H1 (cell line): ENCODE results near the gene MDFIC2.

Experiments used
- ATF3 ChIP-seq: IDR thresholded peaks from 2 replicates; pipeline ENCODE4 v1.6.1; 2011; ENCODE audit warnings: low read depth, mild to moderate bottlenecking, low read length; ENCODE audit not compliant: insufficient read depth
- BRCA1 ChIP-seq: IDR thresholded peaks from 2 replicates; pipeline ENCODE4 v1.6.1; 2012; ENCODE audit warnings: low read depth, low read length, improper control_type of control experiment
- EGR1 ChIP-seq: IDR thresholded peaks from 2 replicates; pipeline ENCODE4 v1.6.1; 2011; ENCODE audit warnings: low read depth, low read length, borderline replicate concordance
- EZH2 ChIP-seq: fragments of 200-600 bp; sonication (generic); IDR thresholded peaks from 2 replicates; pipeline ENCODE4 v1.7.1; 2012; ENCODE audit warnings: low read depth, mild to moderate bottlenecking, moderate library complexity, low read length, inconsistent platforms; ENCODE audit not compliant: severe bottlenecking
- GABPA ChIP-seq: IDR thresholded peaks from 2 replicates; pipeline ENCODE4 v1.6.1; 2011; ENCODE audit warnings: mild to moderate bottlenecking, low read length, moderate library complexity, borderline replicate concordance; ENCODE audit not compliant: insufficient read depth
- HDAC6 ChIP-seq: IDR thresholded peaks from one replicate; pipeline ENCODE4 v1.7.1; 2012; ENCODE audit warnings: low read depth, mild to moderate bottlenecking, inconsistent platforms, low read length, moderate library complexity
- JUN ChIP-seq: IDR thresholded peaks from 2 replicates; pipeline ENCODE4 v1.6.1; 2011; ENCODE audit warnings: low read depth, mild to moderate bottlenecking, improper control_type of control experiment, low read length
- MAX ChIP-seq: IDR thresholded peaks from 2 replicates; pipeline ENCODE4 v1.6.1; 2012; ENCODE audit warnings: inconsistent platforms
- POLR2A ChIP-seq, 2 experiments: IDR thresholded peaks; 1 replicate in 1 of 2; 2 replicates in 1 of 2; pipeline ENCODE4 v1.6.1; 2011; ENCODE audit warnings: low read depth in 2 of 2, low read length in 2 of 2, mild to moderate bottlenecking in 2 of 2; ENCODE audit errors: control extremely low read depth in 1 of 2
- POLR2AphosphoS5 ChIP-seq: IDR thresholded peaks from 2 replicates; pipeline ENCODE4 v1.6.1; 2011; ENCODE audit warnings: low read depth, low read length
- SIRT6 ChIP-seq: IDR thresholded peaks from one replicate; pipeline ENCODE4 v1.7.1; 2012; ENCODE audit warnings: low read length, inconsistent platforms
- SP1 ChIP-seq: IDR thresholded peaks from 2 replicates; pipeline ENCODE4 v1.6.1; 2011; ENCODE audit warnings: low read depth, low read length
- TF ChIP-seq, protein P1 (sequence below), 3 experiments: IDR thresholded peaks; 1 replicate in 2 of 3; 2 replicates in 1 of 3; pipeline versions ENCODE4 v1.5.1 to v1.6.1; 2011; ENCODE audit warnings: low read length in 3 of 3, mild to moderate bottlenecking in 3 of 3, inconsistent platforms in 2 of 3, low read depth in 1 of 3, moderate library complexity in 1 of 3; ENCODE audit not compliant: insufficient read depth in 1 of 3; ENCODE audit errors: control extremely low read depth in 1 of 3
- TF ChIP-seq, protein P2 (sequence below): IDR thresholded peaks from 2 replicates; pipeline ENCODE4 v1.6.1; 2012; ENCODE audit warnings: low read length, inconsistent platforms

DNA sequence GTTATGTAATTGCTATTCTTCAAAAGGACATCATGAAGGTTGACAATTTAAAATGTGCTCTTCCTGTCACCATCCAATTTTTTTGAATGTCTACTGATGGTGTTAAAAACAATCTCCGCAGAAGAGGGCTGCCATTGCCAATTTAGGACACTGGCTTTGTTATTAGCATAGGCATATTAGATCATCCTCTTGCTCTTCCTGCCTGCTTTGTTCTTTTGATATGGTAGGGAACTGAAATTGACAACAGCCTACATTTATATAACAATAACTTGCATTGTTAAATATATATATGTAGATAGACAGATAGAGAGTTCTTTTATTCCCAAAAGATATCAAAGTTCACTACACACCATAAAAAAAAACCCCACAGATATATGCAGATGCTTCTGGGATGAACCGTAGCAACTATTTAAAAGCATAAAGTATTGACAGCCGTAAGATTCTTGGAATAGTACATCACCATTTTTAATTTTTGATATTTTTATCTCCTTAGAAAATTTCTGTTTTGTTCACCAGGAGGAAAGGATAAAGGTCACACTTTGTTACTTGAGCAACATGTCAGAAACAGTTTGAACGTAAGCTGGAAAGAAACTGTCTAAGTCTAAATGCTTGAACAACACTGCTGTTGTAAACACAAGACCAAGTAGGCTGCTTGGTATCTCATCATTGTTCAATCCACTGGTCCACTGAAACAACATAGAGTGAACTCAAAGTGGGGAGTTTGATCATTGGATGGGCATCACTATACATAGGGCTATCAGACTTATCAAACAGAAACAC, 66.5 kb downstream of the MDFIC2 start:
- no peak for TF ChIP-seq BRCA1
- TF ChIP-seq, protein P1, sequence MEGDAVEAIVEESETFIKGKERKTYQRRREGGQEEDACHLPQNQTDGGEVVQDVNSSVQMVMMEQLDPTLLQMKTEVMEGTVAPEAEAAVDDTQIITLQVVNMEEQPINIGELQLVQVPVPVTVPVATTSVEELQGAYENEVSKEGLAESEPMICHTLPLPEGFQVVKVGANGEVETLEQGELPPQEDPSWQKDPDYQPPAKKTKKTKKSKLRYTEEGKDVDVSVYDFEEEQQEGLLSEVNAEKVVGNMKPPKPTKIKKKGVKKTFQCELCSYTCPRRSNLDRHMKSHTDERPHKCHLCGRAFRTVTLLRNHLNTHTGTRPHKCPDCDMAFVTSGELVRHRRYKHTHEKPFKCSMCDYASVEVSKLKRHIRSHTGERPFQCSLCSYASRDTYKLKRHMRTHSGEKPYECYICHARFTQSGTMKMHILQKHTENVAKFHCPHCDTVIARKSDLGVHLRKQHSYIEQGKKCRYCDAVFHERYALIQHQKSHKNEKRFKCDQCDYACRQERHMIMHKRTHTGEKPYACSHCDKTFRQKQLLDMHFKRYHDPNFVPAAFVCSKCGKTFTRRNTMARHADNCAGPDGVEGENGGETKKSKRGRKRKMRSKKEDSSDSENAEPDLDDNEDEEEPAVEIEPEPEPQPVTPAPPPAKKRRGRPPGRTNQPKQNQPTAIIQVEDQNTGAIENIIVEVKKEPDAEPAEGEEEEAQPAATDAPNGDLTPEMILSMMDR (IDR thresholded peaks at IDR 0.05; ENCODE audit: control extremely low read depth in 1 of 3, insufficient read depth in 1 of 3, low read depth in 1 of 3, low read length in 3 of 3) = no peak
- TF ChIP-seq SP1 = no peak
- TF ChIP-seq JUN = no peak
- TF ChIP-seq GABPA = no peak
- no peak for TF ChIP-seq EZH2
- TF ChIP-seq MAX = no peak
- no peak for TF ChIP-seq ATF3
- no peak for TF ChIP-seq POLR2A (IDR thresholded peaks at IDR 0.05; ENCODE audit: control extremely low read depth in 1 of 2, low read depth in 2 of 2, low read length in 2 of 2)
- TF ChIP-seq, protein P2, sequence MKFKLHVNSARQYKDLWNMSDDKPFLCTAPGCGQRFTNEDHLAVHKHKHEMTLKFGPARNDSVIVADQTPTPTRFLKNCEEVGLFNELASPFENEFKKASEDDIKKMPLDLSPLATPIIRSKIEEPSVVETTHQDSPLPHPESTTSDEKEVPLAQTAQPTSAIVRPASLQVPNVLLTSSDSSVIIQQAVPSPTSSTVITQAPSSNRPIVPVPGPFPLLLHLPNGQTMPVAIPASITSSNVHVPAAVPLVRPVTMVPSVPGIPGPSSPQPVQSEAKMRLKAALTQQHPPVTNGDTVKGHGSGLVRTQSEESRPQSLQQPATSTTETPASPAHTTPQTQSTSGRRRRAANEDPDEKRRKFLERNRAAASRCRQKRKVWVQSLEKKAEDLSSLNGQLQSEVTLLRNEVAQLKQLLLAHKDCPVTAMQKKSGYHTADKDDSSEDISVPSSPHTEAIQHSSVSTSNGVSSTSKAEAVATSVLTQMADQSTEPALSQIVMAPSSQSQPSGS = no peak
- TF ChIP-seq POLR2AphosphoS5 = no peak
- TF ChIP-seq HDAC6 = no peak
- TF ChIP-seq EGR1 = no peak
- TF ChIP-seq SIRT6 = no peak
